Gastrocnemius medialis (tissue), 4 donors: ENCODE results near the gene TMEM88. TPM values are rescaled to one million over a fixed set of nuclear protein-coding genes. Genes with fewer than 3 reads are reported as not detected.

Source experiments
- ATAC-seq, 2 donors: fragments of 150-250 bp; one replicate each; pipeline ENCODE4 v1.9.1; 2016
- DNase-seq, 2 donors: peaks; one replicate each; pipeline ENCODE4 v3.0.0-alpha.2; 2019
- H3K27ac ChIP-seq, 4 donors: fragments of 200-600 bp; sonication (generic); 1 replicate in 1 of 4; 2 replicates in 3 of 4; pipeline ENCODE4 v1.5.1; 2016 to 2018; ENCODE audit warnings: mild to moderate bottlenecking in 2 of 4, moderate library complexity in 1 of 4
- H3K27me3 ChIP-seq, 3 donors: fragments of 200-600 bp; sonication (generic) in 2 of 3; 1 replicate in 1 of 3; 2 replicates in 2 of 3; pipeline versions ENCODE4 v1.5.1 to v1.6.0; 2016 to 2019; ENCODE audit warnings: mild to moderate bottlenecking in 1 of 3, moderate library complexity in 1 of 3
- H3K36me3 ChIP-seq, 2 donors: fragments of 200-600 bp; sonication (generic) in 1 of 2; one replicate each; pipeline ENCODE4 v1.5.1; 2017 to 2018
- H3K4me1 ChIP-seq, 2 donors: fragments of 200-600 bp; sonication (generic) in 1 of 2; one replicate each; pipeline ENCODE4 v1.5.1; 2016 to 2017; ENCODE audit warnings: mild to moderate bottlenecking in 2 of 2
- H3K4me3 ChIP-seq, 4 donors: fragments of 200-600 bp; sonication (generic) in 3 of 4; 1 replicate in 1 of 4; 2 replicates in 3 of 4; pipeline ENCODE4 v1.5.1; 2016 to 2019; ENCODE audit warnings: mild to moderate bottlenecking in 2 of 4
- H3K9me3 ChIP-seq, 3 donors: fragments of 200-600 bp; sonication (generic) in 2 of 3; 1 replicate in 1 of 3; 2 replicates in 2 of 3; pipeline ENCODE4 v1.5.1; 2016 to 2019
- CTCF ChIP-seq, 5 experiments: fragments of 450-650 bp in 3 of 5; fragments of 200-600 bp in 2 of 5; sonication (generic) in 2 of 5; IDR thresholded peaks in 4 of 5; conservative IDR thresholded peaks in 1 of 5; 1 replicate in 4 of 5; 2 replicates in 1 of 5; pipeline ENCODE4 v1.5.1; 2016 to 2019; ENCODE audit warnings: antibody characterized with exemption in 5 of 5, mild to moderate bottlenecking in 3 of 5, moderate library complexity in 3 of 5
- POLR2A ChIP-seq, 2 donors: fragments of 450-650 bp; IDR thresholded peaks; one replicate each; pipeline ENCODE4 v1.6.1; 2017; ENCODE audit warnings: antibody characterized with exemption in 2 of 2, mild to moderate bottlenecking in 2 of 2, moderate library complexity in 2 of 2
- in situ Hi-C, 4 donors: fragments of 200-750 bp; cut with MboI; loops; one replicate each; pipeline versions ENCODE4 v1.15.0 to v1.8.0; 2017; ENCODE audit warnings: low sequenced_read_pairs in 4 of 4
- intact Hi-C: fragments of 100-400 bp; cut with DNase I; formaldehyde crosslinking; loops from one replicate; pipeline ENCODE4 v1.15.1; 2023; ENCODE audit warnings: low total_unique reads
- total RNA-seq, 4 donors: library from RNA; depleted of rRNA; stranded (reverse); fragments of >200 nt; gene quantifications; one replicate each; pipeline versions ENCODE4 v1.1.0 to v1.2.3, GENCODE V29; 2016

TMEM88 gene
- total RNA-seq, 4 donors from 2014 or later = 18.8 to 56.8 (median 27.9) TPM

- ATAC-seq (peak; percentile 77 to 83), DNase-seq (peak; percentile 91 to 97)
- TF ChIP-seq CTCF (IDR thresholded peaks at IDR 0.05 in 4 of 5, conservative IDR thresholded peaks at IDR 0.05 in 1 of 5) = peak; percentile 49 to 58 (median 55)
- TF ChIP-seq POLR2A (IDR thresholded peaks at IDR 0.05) = no peak
- Histone ChIP-seq H3K36me3 (no peaks in the 10 kb centered on the region), H3K27me3 (peaks cover 15 to 17% (median 16%) of the 10 kb centered on the region in 3 donors), H3K4me1 (peaks cover 41 to 47% of the 10 kb centered on the region in 2 donors), H3K27ac (peak overlapping the region; percentile 77 to 89 (median 81)), H3K9me3 (no peaks in the 10 kb centered on the region), H3K4me3 (peak overlapping the region in 2 of 4 donors; percentile 2 to 14)
- intact Hi-C loops (loop anchor here (2.0 to 10.0 kb wide), 2 partner anchors 55 to 165 kb away; partner anchors contain the start of gene KDM6B), in situ Hi-C loops (loop anchor here in 1 of 4 donors (25.0 kb wide), 1 partner anchor 152 kb away; no protein-coding TSS in a partner anchor)
Observed at GRCh38 chr17:7889166-7889955, 34.5 kb downstream of the TMEM88 start.

- ATAC-seq (no peak), DNase-seq (no peak)
- intact Hi-C loops (loop anchor here (10.0 kb wide), 1 partner anchor 149 kb away; no protein-coding TSS in a partner anchor), in situ Hi-C loops (loop anchor here in 1 of 4 donors (25.0 kb wide), 1 partner anchor 156 kb away; no protein-coding TSS in a partner anchor)
- no peak overlapping the region for H3K4me3 ChIP-seq
- H3K27ac ChIP-seq = no peak overlapping the region
- no peaks in the 10 kb centered on the region for H3K36me3 ChIP-seq
- peaks cover 19 to 25% of the 10 kb centered on the region in 2 donors for H3K4me1 ChIP-seq
- TF ChIP-seq POLR2A (IDR thresholded peaks at IDR 0.05) (no peak), CTCF (IDR thresholded peaks at IDR 0.05 in 4 of 5, conservative IDR thresholded peaks at IDR 0.05 in 1 of 5) (no peak)
- H3K27me3 ChIP-seq = no peaks in the 10 kb centered on the region
- H3K9me3 ChIP-seq = no peaks in the 10 kb centered on the region
Observed at GRCh38 chr17:7893187-7893880, 38.5 kb downstream of the TMEM88 start.

DNA sequence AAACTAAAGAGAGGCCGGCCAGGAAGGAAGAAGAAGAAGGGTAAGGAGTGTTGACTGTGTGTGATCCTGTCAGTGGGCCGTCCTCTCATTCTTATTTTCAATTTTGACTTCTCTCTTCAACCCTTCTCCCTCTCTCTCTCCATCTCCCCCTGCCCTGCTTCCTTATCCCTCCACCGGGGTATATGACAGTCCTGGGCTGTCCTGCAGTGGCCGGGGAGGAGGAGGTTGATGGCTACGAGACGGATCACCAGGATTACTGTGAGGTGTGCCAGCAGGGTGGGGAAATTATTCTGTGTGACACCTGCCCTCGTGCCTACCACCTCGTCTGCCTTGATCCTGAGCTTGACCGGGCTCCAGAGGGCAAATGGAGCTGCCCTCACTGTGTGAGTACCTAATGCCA, 39.4 kb downstream of the TMEM88 start:
- Histone ChIP-seq H3K4me3 (no peak overlapping the region), H3K27me3 (no peaks in the 10 kb centered on the region), H3K9me3 (no peaks in the 10 kb centered on the region), H3K4me1 (peaks cover 11 to 16% of the 10 kb centered on the region in 2 donors), H3K27ac (no peak overlapping the region), H3K36me3 (peaks cover 0 to 4% of the 10 kb centered on the region in 2 donors)
- ATAC-seq (no peak), DNase-seq (no peak)
- no peak for TF ChIP-seq POLR2A (IDR thresholded peaks at IDR 0.05)
- no peak for TF ChIP-seq CTCF (IDR thresholded peaks at IDR 0.05 in 4 of 5, conservative IDR thresholded peaks at IDR 0.05 in 1 of 5)
- intact Hi-C loops (loop anchor here (10.0 kb wide), 1 partner anchor 149 kb away; no protein-coding TSS in a partner anchor), in situ Hi-C loops (loop anchor here in 1 of 4 donors (25.0 kb wide), 1 partner anchor 157 kb away; no protein-coding TSS in a partner anchor)

- intact Hi-C loops (loop anchor here (10.0 kb wide), 1 partner anchor 150 kb away; no protein-coding TSS in a partner anchor), in situ Hi-C loops (loop anchor here in 1 of 4 donors (25.0 kb wide), 1 partner anchor 158 kb away; no protein-coding TSS in a partner anchor)
- no peak for TF ChIP-seq POLR2A (IDR thresholded peaks at IDR 0.05)
- TF ChIP-seq CTCF (IDR thresholded peaks at IDR 0.05 in 4 of 5, conservative IDR thresholded peaks at IDR 0.05 in 1 of 5) = no peak
- Histone ChIP-seq H3K9me3 (no peaks in the 10 kb centered on the region), H3K4me1 (peaks cover 4 to 10% of the 10 kb centered on the region in 2 donors), H3K27ac (no peak overlapping the region), H3K36me3 (peaks cover 0 to 4% of the 10 kb centered on the region in 2 donors), H3K27me3 (no peaks in the 10 kb centered on the region), H3K4me3 (no peak overlapping the region)
- no peak for DNase-seq
- ATAC-seq = no peak
Observed at GRCh38 chr17:7894866-7895265, 40.0 kb downstream of the TMEM88 start.
